NCI-H146 treated with DMSO at 0.1 percent for 48 hours (cell line): ENCODE results near the gene STX1A.

Experiments used
- DNase-seq: peaks from one replicate; lab custom pipeline; 2025; ENCODE audit not compliant: unreplicated experiment; lab: John Stamatoyannopoulos, UW

STX1A gene

GRCh38 chr7:73652541-73652949 is 66.9 kb downstream of the STX1A start:
- no peak for DNase-seq

- DNase-seq: no peak
Observed at GRCh38 chr7:73650524-73650923, 68.9 kb downstream of the STX1A start.

GRCh38 chr7:73649576-73649975 is 69.9 kb downstream of the STX1A start:
- no peak for DNase-seq
